Adrenal gland (tissue), 12 donors: ENCODE data around the gene EFR3B. TPM values are rescaled to one million over a fixed set of nuclear protein-coding genes. Genes with fewer than 3 reads are reported as not detected.
A peak's percentile ranks its signal among the peaks of the same experiment; 100 is the strongest.
"Not testable (repeated sequence)": the region's sequence is repeated elsewhere in the genome, so short reads cannot be mapped to it uniquely, and the experiment has no call there.

Source experiments
- DNase-seq, 7 donors: peaks; one replicate each; pipeline ENCODE4 v3.0.0-alpha.2; 2019 to 2020
- H3K27ac ChIP-seq, 5 donors: fragments of 200-600 bp; sonication (generic) in 4 of 5; 1 replicate in 3 of 5; 2 replicates in 2 of 5; pipeline versions ENCODE4 v1.5.1 to v1.8.0; 2016 to 2020; ENCODE audit warnings: mild to moderate bottlenecking in 1 of 5
- H3K27me3 ChIP-seq: fragments of 200-600 bp; 2 replicates; pipeline ENCODE4 v1.8.0; 2021
- H3K36me3 ChIP-seq, 2 donors: fragments of 200-600 bp; replicated peaks in 1 of 2; 1 replicate in 1 of 2; 2 replicates in 1 of 2; pipeline versions ENCODE4 v1.5.1 to v1.8.0; 2018 to 2022
- H3K4me1 ChIP-seq, 2 donors: fragments of 200-600 bp; replicated peaks in 1 of 2; 1 replicate in 1 of 2; 2 replicates in 1 of 2; pipeline versions ENCODE4 v1.5.1 to v1.8.0; 2018 to 2021
- H3K4me3 ChIP-seq, 4 donors: fragments of 200-600 bp; sonication (generic) in 3 of 4; one replicate each; pipeline ENCODE4 v1.5.1; 2016 to 2018
- H3K9me3 ChIP-seq, 3 donors: fragments of 200-600 bp; sonication (generic) in 1 of 3; replicated peaks in 1 of 3; 1 replicate in 2 of 3; 2 replicates in 1 of 3; pipeline versions ENCODE4 v1.5.1 to v1.8.0; 2016 to 2021
- POLR2A ChIP-seq, 2 donors: fragments of 450-650 bp; IDR thresholded peaks; one replicate each; pipeline ENCODE4 v1.6.1; 2017; ENCODE audit warnings: antibody characterized with exemption in 2 of 2, mild to moderate bottlenecking in 2 of 2, moderate library complexity in 1 of 2
- WGBS, 4 donors: extraction: QIAGEN DNeasy Blood & Tissue Kit in 2 of 4; methylation state at CpG; one replicate each; pipeline versions ENCODE4 v1.1.5 to v1.1.7; 2013 to 2017; 5-methylcytosine and 5-hydroxymethylcytosine counted together
- intact Hi-C, 2 donors: fragments of 100-400 bp; cut with DNase I; formaldehyde crosslinking; loops; one replicate each; pipeline versions ENCODE4 v1.14.1 to v1.15.0; 2022 to 2023
- polyA plus RNA-seq, 3 donors: library from polyadenylated mRNA; stranded (reverse); fragments of 200-250 nt in 2 of 3; fragments of 350-450 nt in 1 of 3; fragmentation: Illumina TruSeq in 1 of 3; extraction: RNeasy Lipid Tissue Mini Kit (QIAGEN cat#74804) in 1 of 3; gene quantifications; one replicate each; pipeline ENCODE4 v1.2.3, GENCODE V29; 2013 to 2014
- total RNA-seq, 9 donors: library from RNA; depleted of rRNA in 4 of 9; stranded (reverse); fragments of >200 nt in 4 of 9; fragments of 120-200 nt in 1 of 9; fragmentation: NEBNext Ultra II Directional in 1 of 9; extraction: Animal tissue kit (Norgen Biotek cat#: 25700) in 1 of 9; gene quantifications; one replicate each; pipeline versions ENCODE4 v1.1.0 to v1.2.4, GENCODE V29; 2013 to 2023
- TF ChIP-seq, protein P1 (sequence below), 6 experiments: fragments of 450-650 bp in 4 of 6; fragments of 200-600 bp in 2 of 6; sonication (generic) in 1 of 6; IDR thresholded peaks; 1 replicate in 5 of 6; 2 replicates in 1 of 6; pipeline versions ENCODE4 v1.5.1 to v1.8.0; 2016 to 2021; ENCODE audit warnings: antibody characterized with exemption in 6 of 6, mild to moderate bottlenecking in 2 of 6, moderate library complexity in 1 of 6
- donor health status: healthy with polysubstance abuse.
- donor health status: Bipolar disorder and iron deficiency.
- donor health status: DM: yes; HTN: yes; CAD: no.
- donor health status: DM: no; HTN: no; CAD: no.
- donor health status: DM: no; HTN: no; CAD: no.
- donor health status: DM: yes; HTN: yes; CAD: no.

Gene EFR3B
- total and polyA plus RNA-seq, 12 donors = 0.84 to 18.5 (median 2.4) TPM

DNA sequence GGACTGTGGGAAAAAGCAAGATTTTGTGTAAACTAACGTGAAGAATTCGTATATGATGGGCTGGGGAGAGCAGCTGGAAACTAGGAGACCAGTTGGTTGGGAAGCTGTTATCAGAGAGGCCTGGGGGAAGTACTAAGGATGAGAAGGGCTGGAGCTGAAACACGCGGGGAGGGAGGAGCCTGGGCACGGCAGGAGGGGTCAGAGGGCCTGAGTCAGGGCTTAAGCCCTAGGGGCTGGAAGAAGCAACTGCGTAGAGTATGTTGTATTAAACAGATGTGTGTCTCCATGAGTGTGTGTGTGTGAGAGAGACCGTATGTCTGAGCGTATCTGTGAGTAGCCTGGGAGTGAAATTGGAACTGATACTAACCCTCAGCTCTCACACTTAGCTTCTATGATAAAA is 118.1 kb downstream of the EFR3B start:
- WGBS, 4 donors = 75 to 91% (median 81%) methylated on average over 8 of the region's 8 CpGs
- intact Hi-C loops = no loop called here
- no peaks in the 10 kb centered on the region for H3K27me3 ChIP-seq

DNA sequence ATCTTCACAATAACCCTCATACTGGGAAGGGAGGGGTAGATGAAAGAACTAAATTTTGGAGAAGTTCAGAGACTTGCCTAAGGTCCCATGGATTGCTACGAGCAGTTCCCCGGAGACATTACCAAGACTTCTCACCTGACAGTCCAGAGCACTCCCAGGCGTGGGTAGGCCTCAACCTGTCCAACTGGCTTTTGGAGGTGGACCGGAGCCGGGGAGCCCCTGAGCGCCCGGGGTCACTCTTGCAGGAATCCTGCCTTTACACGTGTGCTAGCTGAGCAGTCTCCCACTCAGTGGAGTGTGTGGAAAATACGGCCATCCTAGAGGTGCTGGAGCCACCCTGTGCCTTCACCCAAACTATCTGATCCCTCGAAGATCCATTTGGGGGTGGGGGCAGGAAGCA is 118.5 kb downstream of the EFR3B start:
- Histone ChIP-seq H3K27me3 (no peaks in the 10 kb centered on the region), H3K36me3 (no peaks in the 10 kb centered on the region), H3K9me3 (no peaks in the 10 kb centered on the region), H3K4me3 (peak overlapping the region in 1 of 4 donors; percentile 47), H3K4me1 (no peaks in the 10 kb centered on the region), H3K27ac (no peak overlapping the region)
- intact Hi-C loops = no loop called here
- TF ChIP-seq POLR2A (IDR thresholded peaks at IDR 0.05) = no peak
- TF ChIP-seq, protein P1, sequence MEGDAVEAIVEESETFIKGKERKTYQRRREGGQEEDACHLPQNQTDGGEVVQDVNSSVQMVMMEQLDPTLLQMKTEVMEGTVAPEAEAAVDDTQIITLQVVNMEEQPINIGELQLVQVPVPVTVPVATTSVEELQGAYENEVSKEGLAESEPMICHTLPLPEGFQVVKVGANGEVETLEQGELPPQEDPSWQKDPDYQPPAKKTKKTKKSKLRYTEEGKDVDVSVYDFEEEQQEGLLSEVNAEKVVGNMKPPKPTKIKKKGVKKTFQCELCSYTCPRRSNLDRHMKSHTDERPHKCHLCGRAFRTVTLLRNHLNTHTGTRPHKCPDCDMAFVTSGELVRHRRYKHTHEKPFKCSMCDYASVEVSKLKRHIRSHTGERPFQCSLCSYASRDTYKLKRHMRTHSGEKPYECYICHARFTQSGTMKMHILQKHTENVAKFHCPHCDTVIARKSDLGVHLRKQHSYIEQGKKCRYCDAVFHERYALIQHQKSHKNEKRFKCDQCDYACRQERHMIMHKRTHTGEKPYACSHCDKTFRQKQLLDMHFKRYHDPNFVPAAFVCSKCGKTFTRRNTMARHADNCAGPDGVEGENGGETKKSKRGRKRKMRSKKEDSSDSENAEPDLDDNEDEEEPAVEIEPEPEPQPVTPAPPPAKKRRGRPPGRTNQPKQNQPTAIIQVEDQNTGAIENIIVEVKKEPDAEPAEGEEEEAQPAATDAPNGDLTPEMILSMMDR (IDR thresholded peaks at IDR 0.05) = no peak
- 97 to 99% (median 98%) methylated on average over 8 to 10 of the region's 10 CpGs for WGBS, 4 donors
- no peak for DNase-seq

More for the DNA sequence above, 118.1 kb downstream of the EFR3B start:
- Histone ChIP-seq H3K36me3 (no peaks in the 10 kb centered on the region), H3K4me3 (no peak overlapping the region), H3K4me1 (no peaks in the 10 kb centered on the region), H3K9me3 (no peaks in the 10 kb centered on the region), H3K27ac (no peak overlapping the region)
- TF ChIP-seq POLR2A (IDR thresholded peaks at IDR 0.05) = no peak
- TF ChIP-seq, protein P1 (IDR thresholded peaks at IDR 0.05) = no peak
- DNase-seq = no peak

DNA sequence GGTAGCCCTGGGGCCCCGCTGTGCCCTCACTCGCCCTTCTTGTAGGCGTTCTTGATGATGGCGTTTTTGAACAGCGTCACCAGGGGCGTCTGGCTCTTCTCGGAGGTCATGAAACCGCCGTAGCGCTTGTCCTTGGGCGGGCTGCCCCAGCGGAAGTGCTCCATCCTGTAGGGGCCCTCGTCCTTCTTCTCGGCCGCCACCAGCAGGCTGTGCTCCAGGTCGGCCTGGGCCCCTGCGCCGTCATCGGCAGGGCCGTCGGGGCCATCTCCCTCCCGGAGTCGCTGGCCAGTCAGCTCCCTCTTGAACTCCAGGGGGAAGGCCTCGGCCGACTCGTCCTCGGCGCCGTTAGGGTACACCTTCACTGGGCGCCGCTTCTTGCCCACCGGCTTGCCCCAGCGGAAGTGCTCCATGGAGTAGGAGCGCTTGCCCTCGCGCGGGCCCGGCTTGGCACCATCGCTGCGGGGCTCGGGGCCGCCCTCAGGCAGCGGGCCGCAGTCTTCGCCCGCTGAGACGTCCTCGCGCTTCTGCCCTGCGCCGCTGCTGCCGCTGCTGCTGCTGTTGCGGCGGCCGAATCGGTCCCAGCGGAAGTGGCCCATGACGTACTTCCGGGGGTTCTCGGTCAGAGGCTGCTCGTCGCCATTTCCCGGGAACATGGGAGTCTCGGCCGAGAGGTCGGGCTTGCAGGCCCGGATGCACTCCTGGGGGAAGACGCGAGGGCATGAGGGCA is 119.3 kb downstream of the EFR3B start:
- Histone ChIP-seq H3K36me3 (no peaks in the 10 kb centered on the region), H3K27ac (peak overlapping the region in 2 of 5 donors; percentile 30 to 57), H3K4me3 (peak overlapping the region in 3 of 4 donors; percentile 3 to 64 (median 47)), H3K27me3 (no peaks in the 10 kb centered on the region), H3K4me1 (no peaks in the 10 kb centered on the region), H3K9me3 (no peaks in the 10 kb centered on the region)
- WGBS, 4 donors = 36 to 71% (median 44%) methylated on average over 26 to 69 of the region's 69 CpGs
- intact Hi-C loops = no loop called here
- DNase-seq = peak; percentile 46 to 86 (median 65)
- TF ChIP-seq POLR2A (IDR thresholded peaks at IDR 0.05) = no peak

DNA sequence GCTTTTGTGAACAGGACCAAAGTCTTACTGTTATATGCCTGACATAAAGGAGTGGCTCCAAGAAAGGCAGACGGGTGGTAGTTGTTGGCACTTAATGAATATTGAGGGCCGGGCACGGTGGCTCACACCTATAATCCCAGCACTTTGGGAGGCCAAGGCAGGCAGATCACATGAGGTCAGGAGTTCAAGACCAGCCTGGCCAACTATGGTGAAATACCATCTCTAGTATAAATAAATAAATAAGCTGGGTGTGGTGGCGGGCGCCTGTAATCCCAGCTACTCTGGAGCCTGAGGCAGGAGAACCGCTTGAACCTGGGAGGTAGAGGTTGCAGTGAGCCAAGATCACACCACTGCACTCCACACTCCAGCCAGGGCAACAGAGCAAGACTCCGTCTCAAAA is 120.2 kb downstream of the EFR3B start:
- not testable (repeated sequence) for DNase-seq, H3K27me3 ChIP-seq
- 95 to 98% (median 97%) methylated on average over 6 to 7 of the region's 7 CpGs for WGBS, 4 donors

DNA sequence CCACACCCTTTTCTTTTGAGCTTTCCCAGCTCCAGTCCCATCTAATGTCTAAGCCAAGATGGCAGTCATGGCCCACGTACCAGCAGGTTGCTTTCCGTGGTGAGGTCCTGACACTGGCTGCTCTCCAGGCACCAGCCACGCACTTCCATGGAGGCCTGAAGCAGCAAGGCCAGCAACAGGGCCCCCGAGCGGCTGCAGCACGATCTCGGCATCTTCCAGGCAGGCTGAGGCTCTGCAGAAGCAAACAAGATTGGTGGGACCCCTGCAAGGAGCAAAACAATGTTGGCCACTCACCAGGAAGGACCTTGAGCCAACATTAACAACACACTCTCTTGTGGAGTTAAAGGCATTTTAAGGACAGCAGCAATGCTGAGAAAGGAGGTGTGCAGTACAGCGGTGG is 122.7 kb downstream of the EFR3B start:
- H3K27ac ChIP-seq = no peak overlapping the region
- no peaks in the 10 kb centered on the region for H3K9me3 ChIP-seq
- H3K36me3 ChIP-seq = no peaks in the 10 kb centered on the region
- WGBS, 4 donors = 68 to 71% (median 70%) methylated on average over 7 to 8 of the region's 8 CpGs
- TF ChIP-seq, protein P1 (IDR thresholded peaks at IDR 0.05) = no peak
- TF ChIP-seq POLR2A (IDR thresholded peaks at IDR 0.05) = no peak
- H3K4me1 ChIP-seq = peaks cover 0 to 9% of the 10 kb centered on the region in 2 donors
- H3K4me3 ChIP-seq = no peak overlapping the region
- intact Hi-C loops = no loop called here
- DNase-seq = no peak
- H3K27me3 ChIP-seq = peaks cover 24% of the 10 kb centered on the region

More for the DNA sequence above, 120.2 kb downstream of the EFR3B start:
- H3K4me1 ChIP-seq, H3K9me3 ChIP-seq, H3K27ac ChIP-seq, intact Hi-C loops, H3K36me3 ChIP-seq: not testable (repeated sequence)
- H3K4me3 ChIP-seq = peak overlapping the region in 1 of 4 donors; percentile 47
